GM21576 (cell line): ENCODE results near the gene ISM2.
A peak's percentile ranks its signal among the peaks of the same experiment; 100 is the strongest.
"Not testable (repeated sequence)": the region's sequence is repeated elsewhere in the genome, so short reads cannot be mapped to it uniquely, and the experiment has no call there.

ENCODE experiments used
- ATAC-seq: cut with Tn5 transposase; IDR thresholded peaks from one replicate; pipeline ENCODE4 v1.9.1; 2021; ENCODE audit warnings: mild to moderate bottlenecking, moderate library complexity; ENCODE audit not compliant: unreplicated experiment

The ISM2 gene

DNA sequence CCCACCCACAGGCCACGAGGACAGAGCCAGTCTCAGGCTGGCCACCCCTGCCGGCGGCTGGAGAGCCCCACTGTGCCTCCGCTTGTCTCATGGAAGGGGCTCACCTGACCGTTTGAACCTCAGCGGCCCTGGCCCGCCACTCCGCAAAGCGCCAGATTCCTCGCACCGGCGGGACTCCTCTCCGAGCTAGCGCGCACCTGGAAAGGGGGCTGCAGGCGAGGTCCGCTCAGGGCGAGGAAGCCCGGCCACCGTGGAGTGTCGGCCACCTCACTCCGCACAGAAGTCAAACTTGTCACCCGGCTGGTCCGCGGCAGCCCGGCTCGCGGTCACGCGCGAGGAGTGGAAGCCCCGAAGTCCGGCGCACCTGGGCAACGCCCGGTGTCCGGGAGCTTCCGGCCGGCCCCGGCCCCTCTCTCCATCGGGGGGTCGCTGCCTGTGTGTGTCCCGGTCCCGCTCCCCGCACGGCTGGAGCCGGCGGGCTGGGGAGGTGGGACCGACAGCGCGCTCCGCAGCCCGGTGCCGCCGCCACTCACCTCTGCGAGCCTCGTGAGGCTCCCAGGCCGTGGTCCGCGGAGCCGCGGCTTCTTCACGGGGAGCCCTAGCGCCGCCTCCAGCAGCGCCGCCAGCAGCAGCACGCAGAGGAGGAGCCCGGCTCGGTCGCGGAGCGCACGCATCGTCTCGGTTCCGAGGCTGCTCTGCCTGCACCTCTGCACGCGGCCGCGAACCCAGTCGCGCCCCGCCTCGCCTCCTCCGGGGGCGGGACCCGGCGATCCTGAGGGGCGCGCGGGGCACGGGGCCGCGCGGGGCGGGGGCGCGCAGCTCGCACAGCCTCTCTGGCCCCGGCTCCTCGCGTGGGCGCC is at the start of gene ISM2:
Gene ISM2, minus strand, starts transcription at position 697 of the 860 bp plus-strand sequence. Its CDS starts 23 bp downstream, at position 674.
- ATAC-seq = peak; percentile 49

GRCh38 chr14:77547512-77548180 is 49.0 kb upstream of the ISM2 start:
- no peak for ATAC-seq

DNA sequence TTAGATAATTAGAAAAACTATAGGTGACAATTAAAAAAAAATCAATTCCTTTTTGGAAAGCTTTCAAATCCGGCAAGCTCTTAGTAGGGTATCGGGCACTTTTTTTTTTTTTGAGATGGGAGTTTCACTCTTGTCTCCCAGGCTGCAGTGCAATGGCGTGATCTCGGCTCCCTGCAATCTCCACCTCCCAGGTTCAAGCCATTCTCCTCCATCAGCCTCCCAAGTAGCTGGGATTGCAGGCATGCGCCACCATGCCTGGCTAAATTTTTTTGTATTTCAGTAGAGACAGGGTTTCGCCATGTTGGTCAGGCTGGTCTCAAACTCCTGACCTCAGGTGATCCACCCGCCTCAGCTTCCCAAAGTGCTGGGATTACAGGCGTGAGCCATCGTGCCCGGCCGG is 46.6 kb upstream of the ISM2 start:
- not testable (repeated sequence) for ATAC-seq

DNA sequence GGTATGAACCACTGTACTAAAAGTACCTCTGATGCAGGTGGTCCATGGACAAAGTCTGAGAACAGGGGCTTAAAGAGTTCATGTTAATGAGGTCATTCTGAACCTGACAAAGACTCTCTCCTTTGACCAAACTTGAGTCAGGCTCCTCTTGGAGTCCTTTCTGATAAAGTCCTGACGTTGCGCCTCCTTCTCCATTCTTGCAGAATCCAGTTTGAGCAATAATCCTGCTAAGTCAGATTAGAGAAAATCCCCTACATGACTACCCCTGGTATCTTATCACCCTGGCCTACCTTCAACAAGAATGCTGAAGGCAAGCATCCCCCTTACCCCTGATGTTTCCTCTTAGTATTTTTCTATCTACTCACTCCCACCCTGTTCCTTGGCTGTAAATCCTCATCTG is 46.0 kb upstream of the ISM2 start:
- no peak for ATAC-seq

GRCh38 chr14:77543637-77544334 is 45.2 kb upstream of the ISM2 start:
- no peak for ATAC-seq

GRCh38 chr14:77543240-77543551 is 44.6 kb upstream of the ISM2 start:
- no peak for ATAC-seq

DNA sequence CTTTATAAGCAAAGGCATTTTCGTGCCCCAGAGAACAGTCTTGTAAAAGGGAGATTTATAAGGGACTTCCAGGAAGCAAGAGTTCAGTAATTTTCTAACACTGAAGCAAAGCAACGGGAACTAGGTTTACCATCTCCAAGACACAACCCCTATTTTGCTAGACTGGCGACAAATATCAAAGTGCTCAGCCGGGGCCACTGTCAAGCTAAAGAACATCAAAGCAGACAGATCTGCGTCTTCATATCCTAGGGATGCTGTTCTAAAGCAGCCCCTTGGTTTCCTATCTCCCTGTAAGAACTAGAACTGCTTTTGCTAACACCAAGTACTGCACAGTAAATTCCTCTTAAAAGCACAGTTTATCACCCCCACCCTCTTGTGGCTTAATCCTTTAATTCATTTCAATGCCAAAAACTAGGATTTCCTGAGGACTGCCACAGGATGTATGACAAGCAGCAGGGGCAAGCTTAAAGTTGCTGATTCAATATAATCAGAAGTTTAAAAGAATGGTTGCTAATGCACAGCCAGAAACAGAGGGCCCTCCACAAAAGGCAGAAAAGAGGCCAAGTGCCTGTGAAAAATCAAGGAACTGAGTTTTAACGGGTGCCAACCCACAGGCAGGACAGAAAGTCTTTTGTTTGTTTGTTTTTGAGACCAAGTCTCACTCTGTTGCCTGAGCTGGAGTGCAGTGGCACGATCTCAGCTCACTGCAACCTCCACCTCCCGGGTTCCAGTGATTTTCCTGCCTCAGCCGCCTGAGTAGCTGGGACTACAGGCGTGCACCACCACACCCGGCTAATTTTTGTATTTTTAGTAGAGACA is 44.0 kb upstream of the ISM2 start:
- no peak for ATAC-seq

DNA sequence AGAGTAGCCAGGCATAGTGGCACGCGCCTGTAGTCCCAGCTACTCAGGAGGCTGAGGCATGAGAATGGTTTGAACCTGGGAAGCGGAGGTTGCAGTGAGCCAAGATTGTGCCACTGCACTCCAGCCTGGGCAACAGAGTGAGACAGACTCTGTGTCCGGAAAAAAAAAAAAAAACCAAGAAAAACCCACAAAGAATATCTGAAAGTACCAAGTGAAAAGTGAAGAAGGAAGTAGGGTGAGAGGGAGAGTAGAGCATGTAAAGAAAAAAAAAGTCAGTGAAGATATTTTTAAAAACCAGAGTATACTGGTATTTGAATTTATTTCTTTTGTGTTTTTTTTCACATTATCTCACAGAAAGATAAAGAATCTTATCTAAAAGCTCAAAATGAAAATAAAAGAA is 43.3 kb upstream of the ISM2 start:
- no peak for ATAC-seq

DNA sequence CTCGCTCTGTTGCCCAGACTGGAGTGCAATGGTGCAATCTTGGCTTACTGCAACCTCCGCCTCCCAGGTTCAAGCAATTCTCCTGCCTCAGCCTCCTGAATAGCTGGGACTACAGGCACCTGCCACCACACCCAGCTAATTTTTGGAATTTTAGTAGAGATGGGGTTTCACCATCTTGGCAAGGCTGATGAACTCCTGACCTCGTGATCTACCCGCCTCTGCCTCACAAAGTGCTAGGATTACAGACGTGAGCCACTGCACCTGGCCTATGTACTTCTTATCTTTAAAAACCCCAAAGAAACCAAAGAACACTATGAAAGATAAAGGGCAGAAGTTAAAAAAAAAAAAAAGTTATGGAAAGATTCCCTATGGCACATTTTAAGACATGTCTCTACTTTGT is 38.3 kb upstream of the ISM2 start:
- not testable (repeated sequence) for ATAC-seq

DNA sequence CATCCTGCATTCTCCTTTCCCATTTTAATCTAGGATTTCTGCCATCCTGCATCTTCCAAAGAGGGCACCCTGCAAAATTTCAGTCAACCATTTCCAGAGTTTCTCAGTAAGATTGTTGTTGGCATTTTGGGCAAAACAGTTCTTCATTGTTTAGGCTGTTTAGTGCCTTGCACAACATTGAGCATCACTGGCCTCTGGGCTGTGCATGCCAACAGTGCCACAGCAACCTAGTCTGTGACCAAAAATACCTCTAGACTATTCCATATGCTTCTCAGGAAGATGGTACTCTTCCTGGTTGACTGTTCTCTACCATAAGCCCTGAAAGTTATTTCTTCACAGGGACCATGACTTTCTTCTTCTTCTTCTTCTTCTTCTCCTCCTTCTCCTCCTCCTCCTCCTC is 32.5 kb upstream of the ISM2 start:
- ATAC-seq = no peak

DNA sequence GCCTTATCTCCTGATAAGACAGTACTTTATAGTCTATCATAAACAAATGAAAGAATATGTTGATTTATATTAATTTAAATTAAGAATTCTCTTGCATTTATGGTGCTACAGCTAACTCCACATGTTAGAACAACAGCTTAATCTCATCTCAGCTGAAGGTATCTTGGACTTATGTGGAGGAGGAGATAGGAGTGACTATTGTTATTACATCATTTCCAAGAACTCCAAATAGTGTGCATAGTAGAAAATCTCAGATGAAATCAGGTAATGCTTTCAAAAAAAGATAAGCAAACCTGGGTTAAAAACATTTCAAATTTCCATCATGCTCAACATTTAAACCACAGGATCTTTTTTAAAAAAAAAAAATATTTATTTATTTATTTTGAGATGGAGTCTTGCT is 31.3 kb upstream of the ISM2 start:
- no peak for ATAC-seq

DNA sequence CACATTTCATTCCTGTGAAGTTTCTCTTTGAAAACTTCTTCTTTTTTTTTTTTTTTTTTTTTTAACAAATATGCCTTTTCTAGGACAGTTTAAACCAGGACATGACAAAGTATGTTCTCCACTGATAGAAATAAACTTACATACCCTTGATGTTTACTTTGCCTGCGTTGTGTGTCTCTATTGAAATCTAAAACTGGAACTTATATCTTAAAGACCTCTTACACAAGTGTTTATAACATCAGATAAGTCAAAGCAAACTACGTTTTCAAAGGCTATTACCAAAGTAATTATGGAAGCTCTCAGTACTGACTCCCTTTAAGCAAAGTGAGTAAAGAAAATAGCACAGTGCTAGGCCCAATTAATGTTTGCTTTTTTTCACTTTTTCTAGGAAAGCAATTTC is 30.6 kb upstream of the ISM2 start:
- ATAC-seq = no peak

GRCh38 chr14:77528701-77529100 is 30.1 kb upstream of the ISM2 start:
- ATAC-seq = not testable (repeated sequence)

- no peak for ATAC-seq
These were observed 27.6 kb upstream of the ISM2 start for GRCh38 chr14:77526266-77526665.

GRCh38 chr14:77524536-77524935 is 25.9 kb upstream of the ISM2 start:
- ATAC-seq = no peak

- ATAC-seq = no peak
These were observed 24.5 kb upstream of the ISM2 start for GRCh38 chr14:77523109-77523508.

GRCh38 chr14:77520555-77520954 is 21.9 kb upstream of the ISM2 start:
- ATAC-seq = no peak

- no peak for ATAC-seq
These were observed 17.5 kb upstream of the ISM2 start for GRCh38 chr14:77516126-77516525.

DNA sequence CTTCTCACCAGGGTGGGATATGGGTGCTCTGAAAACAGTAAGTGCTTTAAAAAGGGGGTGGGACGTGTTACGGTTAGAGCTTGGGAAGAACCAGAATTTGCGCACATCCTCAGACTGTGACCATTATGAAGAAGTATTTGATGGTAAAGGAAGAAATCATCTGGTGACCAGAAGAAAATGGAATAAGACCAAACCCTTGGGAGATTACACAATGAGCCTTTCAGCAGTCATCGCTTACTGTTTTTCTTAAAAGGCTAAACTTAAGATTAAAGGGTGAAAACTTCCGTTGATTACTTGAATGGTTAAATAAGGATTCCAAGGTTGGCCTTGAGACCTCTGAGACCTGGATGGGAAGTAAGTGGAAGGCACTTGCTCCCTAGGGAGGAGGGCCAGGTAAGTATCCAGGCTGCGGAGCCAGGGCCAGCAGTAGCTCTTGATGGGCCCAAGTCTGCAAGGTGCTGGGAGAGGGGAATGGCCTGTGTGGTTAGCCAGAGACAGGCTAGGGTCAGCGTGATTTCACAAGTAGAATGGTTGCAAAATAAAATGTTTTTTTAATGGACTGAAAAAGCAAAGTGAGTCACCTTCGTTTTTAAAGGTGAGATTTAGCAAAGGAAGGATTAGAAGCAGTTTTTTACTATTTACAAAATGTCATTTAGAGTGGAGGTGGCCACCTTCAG is 13.0 kb upstream of the ISM2 start:
- no peak for ATAC-seq

DNA sequence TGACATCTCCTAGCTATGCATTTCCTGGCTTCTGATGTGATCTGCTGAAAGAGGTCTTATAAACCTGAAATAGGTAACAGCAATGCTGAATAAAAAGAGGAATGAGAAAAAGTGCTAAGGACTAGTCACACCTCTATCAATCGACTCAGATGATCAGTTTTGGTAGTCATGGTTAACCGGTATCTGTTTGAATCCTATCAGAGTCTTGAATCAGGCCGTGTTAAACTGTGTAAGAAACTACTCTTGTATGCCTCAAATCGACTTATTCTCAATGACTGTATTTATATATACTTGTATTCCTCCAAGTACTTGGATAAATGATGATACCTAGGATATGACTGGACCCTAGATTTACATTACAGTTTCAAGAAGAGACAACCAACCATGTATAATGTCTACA is 10.8 kb upstream of the ISM2 start:
- no peak for ATAC-seq

DNA sequence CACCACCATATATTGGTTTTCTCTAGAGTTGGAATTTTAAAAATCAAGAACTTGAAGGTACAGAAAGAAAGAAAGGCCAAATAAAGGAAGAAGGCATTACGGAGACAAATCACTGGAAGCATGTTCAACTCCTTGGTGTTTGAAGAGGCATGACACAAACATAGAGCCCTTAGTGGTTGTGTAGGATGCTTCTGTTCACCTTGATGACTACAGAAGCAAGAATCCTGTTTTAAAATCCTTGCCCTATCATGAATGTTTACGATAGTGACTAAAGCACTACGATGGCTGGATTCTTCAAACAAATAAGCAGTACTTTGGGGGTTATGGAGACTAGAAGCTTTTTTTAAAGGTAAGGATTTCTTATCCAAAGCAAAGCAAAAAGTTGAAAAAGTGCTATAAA is 10.3 kb upstream of the ISM2 start:
- ATAC-seq = no peak
